Measurements from ENCODE around the gene ZSCAN31. TPM values are rescaled to one million over a fixed set of nuclear protein-coding genes. Genes with fewer than 3 reads are reported as not detected.

ZSCAN31 gene
- total RNA-seq, 1 experiment from 2014 or later, result 6.6 TPM

DNA sequence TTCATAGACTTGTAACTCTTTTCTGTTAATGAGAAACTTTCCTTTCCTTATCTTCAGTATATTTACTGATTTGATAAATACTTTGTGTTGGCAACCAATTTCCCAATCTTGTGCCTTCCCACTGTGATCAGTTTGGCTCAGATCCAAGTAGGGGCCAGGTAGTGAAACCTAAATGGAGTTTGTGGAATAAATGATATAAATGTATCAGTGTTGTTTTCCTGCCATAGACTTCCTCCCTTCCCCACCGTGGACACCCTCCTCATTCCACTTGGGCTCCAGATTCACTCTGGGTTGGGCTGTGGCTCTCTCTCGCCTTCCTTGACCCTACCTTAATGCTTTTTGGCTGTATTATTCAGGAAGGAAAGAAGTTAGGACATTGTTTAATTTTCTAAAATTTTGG, 15.1 kb upstream of the ZSCAN31 start (continued):
- TF ChIP-seq ZNF281 (CRISPR knock-in tag; IDR thresholded peaks at IDR 0.05), result no peak
- no peak for TF ChIP-seq TCF7 (CRISPR knock-in tag; IDR thresholded peaks at IDR 0.05; ENCODE audit: low read depth)
- TF ChIP-seq, protein P1, sequence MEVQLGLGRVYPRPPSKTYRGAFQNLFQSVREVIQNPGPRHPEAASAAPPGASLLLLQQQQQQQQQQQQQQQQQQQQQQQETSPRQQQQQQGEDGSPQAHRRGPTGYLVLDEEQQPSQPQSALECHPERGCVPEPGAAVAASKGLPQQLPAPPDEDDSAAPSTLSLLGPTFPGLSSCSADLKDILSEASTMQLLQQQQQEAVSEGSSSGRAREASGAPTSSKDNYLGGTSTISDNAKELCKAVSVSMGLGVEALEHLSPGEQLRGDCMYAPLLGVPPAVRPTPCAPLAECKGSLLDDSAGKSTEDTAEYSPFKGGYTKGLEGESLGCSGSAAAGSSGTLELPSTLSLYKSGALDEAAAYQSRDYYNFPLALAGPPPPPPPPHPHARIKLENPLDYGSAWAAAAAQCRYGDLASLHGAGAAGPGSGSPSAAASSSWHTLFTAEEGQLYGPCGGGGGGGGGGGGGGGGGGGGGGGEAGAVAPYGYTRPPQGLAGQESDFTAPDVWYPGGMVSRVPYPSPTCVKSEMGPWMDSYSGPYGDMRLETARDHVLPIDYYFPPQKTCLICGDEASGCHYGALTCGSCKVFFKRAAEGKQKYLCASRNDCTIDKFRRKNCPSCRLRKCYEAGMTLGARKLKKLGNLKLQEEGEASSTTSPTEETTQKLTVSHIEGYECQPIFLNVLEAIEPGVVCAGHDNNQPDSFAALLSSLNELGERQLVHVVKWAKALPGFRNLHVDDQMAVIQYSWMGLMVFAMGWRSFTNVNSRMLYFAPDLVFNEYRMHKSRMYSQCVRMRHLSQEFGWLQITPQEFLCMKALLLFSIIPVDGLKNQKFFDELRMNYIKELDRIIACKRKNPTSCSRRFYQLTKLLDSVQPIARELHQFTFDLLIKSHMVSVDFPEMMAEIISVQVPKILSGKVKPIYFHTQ (CRISPR knock-in tag; IDR thresholded peaks at IDR 0.05), result no peak
- TF ChIP-seq, protein P2, sequence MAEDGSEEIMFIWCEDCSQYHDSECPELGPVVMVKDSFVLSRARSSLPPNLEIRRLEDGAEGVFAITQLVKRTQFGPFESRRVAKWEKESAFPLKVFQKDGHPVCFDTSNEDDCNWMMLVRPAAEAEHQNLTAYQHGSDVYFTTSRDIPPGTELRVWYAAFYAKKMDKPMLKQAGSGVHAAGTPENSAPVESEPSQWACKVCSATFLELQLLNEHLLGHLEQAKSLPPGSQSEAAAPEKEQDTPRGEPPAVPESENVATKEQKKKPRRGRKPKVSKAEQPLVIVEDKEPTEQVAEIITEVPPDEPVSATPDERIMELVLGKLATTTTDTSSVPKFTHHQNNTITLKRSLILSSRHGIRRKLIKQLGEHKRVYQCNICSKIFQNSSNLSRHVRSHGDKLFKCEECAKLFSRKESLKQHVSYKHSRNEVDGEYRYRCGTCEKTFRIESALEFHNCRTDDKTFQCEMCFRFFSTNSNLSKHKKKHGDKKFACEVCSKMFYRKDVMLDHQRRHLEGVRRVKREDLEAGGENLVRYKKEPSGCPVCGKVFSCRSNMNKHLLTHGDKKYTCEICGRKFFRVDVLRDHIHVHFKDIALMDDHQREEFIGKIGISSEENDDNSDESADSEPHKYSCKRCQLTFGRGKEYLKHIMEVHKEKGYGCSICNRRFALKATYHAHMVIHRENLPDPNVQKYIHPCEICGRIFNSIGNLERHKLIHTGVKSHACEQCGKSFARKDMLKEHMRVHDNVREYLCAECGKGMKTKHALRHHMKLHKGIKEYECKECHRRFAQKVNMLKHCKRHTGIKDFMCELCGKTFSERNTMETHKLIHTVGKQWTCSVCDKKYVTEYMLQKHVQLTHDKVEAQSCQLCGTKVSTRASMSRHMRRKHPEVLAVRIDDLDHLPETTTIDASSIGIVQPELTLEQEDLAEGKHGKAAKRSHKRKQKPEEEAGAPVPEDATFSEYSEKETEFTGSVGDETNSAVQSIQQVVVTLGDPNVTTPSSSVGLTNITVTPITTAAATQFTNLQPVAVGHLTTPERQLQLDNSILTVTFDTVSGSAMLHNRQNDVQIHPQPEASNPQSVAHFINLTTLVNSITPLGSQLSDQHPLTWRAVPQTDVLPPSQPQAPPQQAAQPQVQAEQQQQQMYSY (CRISPR knock-in tag; IDR thresholded peaks at IDR 0.05), result no peak
- no peak for TF ChIP-seq FOXP1 (CRISPR knock-in tag; IDR thresholded peaks at IDR 0.05; ENCODE audit: borderline replicate concordance)
- TF ChIP-seq, protein P3, sequence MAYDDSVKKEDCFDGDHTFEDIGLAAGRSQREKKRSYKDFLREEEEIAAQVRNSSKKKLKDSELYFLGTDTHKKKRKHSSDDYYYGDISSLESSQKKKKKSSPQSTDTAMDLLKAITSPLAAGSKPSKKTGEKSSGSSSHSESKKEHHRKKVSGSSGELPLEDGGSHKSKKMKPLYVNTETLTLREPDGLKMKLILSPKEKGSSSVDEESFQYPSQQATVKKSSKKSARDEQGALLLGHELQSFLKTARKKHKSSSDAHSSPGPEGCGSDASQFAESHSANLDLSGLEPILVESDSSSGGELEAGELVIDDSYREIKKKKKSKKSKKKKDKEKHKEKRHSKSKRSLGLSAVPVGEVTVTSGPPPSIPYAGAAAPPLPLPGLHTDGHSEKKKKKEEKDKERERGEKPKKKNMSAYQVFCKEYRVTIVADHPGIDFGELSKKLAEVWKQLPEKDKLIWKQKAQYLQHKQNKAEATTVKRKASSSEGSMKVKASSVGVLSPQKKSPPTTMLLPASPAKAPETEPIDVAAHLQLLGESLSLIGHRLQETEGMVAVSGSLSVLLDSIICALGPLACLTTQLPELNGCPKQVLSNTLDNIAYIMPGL (CRISPR knock-in tag; IDR thresholded peaks at IDR 0.05), result no peak
- TF ChIP-seq FOXJ3 (CRISPR knock-in tag; IDR thresholded peaks at IDR 0.05; ENCODE audit: borderline replicate concordance), result no peak

DNA sequence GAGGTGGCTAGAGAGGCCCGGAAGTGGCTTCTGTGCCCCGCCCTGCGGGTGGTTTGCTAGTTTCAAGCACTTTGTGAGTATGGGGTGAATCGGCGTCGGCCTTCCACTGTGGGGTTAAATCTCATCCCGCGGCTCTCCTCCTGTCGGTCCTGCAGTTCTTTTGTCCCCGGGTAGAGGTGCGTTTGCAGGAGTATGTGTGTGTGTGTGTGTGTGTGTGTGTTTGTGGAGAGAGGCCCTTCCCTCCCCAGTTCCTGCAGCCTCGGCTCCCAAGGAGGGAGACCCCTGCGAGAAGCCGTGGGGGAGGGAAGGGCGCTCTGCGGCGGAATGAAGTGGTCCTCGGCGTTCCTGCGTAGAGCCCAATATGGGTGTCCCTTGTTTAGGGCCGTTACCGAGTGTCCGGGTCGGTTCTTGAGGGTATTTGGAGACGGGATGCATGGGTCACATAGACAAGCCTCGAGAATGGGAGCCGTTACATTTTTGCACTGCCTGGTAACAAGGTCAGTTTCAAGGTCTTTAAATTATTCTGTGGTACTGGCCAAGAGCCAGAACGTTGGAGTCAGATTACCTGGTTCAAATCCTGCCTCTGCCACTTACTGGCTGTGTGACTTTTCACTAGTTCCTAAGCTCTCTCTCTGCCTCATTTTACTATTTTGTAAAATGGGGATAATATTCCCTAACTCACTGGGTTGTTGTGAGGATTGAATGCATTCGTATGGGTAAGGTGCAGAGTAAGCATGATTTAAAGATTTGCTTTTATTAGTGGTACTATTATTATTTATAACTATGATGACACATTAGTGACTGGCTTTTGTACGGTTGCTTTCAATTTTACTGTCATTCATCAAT, 14.2 kb upstream of the ZSCAN31 start, which contains the start of gene ZKSCAN3:
ZKSCAN3 (plus strand) TSS at position 56 of the 846 bp plus-strand sequence. CDS start 9,640 bp downstream, outside the sequence.
- H3K27me3 Mint-ChIP-seq (ENCODE audit: low read depth), result peaks cover 18% of the 10 kb centered on the region
- peaks cover 4% of the 10 kb centered on the region; the same call in 1 of the 2 replicates for H3K9me3 Mint-ChIP-seq
- ChIA-PET CTCF (no interaction called here), POLR2A (interaction anchor here (1.0 to 1.2 kb wide), 3 partner anchors 14 to 83 kb away, joined by 3 to 8 read pairs (median 5); partner anchors contain the start of genes ZSCAN26 and ZSCAN31)
- DNase-seq (ENCODE audit: low spot score) (peak; percentile 85), ATAC-seq (peak; percentile 97)
- peak within 1 kb of the TSS; percentile 98 for H3K4me3 Mint-ChIP-seq
- peaks cover 14% of the 10 kb centered on the region for H3K4me1 Mint-ChIP-seq
- peaks cover 8% of the 10 kb centered on the region for H3K36me3 Mint-ChIP-seq
- 0 out of 2 replicates have a peak, but pooled peaks have one; percentile 38 for TF ChIP-seq ZNF232 (CRISPR knock-in tag; IDR thresholded peaks at IDR 0.05)
- no peak for TF ChIP-seq ZNF671 (CRISPR knock-in tag; IDR thresholded peaks at IDR 0.05)
- peak; percentile 48 for TF ChIP-seq FOXP1 (CRISPR knock-in tag; IDR thresholded peaks at IDR 0.05; ENCODE audit: borderline replicate concordance)
- peak; percentile 23; the same call in 1 of the 2 replicates for TF ChIP-seq TEAD1 (CRISPR knock-in tag; IDR thresholded peaks at IDR 0.05)
- 0 out of 2 replicates have a peak, but pooled peaks have one; percentile 19 for TF ChIP-seq PREB (CRISPR knock-in tag; IDR thresholded peaks at IDR 0.05; ENCODE audit: borderline replicate concordance)
- TF ChIP-seq NR1H2 (CRISPR knock-in tag; IDR thresholded peaks at IDR 0.05), result no peak
- peak; percentile 65 for TF ChIP-seq SP1 (CRISPR knock-in tag; conservative IDR thresholded peaks at IDR 0.05)
- peak; percentile 58 for TF ChIP-seq GABPB1 (CRISPR knock-in tag; IDR thresholded peaks at IDR 0.05)
- 0 out of 2 replicates have a peak, but pooled peaks have one; percentile 51 for TF ChIP-seq CREM (CRISPR knock-in tag; IDR thresholded peaks at IDR 0.05)
- peak; percentile 52; the same call in 1 of the 2 replicates for TF ChIP-seq ESRRA (CRISPR knock-in tag; IDR thresholded peaks at IDR 0.05; ENCODE audit: borderline replicate concordance)
- TF ChIP-seq, protein P4, sequence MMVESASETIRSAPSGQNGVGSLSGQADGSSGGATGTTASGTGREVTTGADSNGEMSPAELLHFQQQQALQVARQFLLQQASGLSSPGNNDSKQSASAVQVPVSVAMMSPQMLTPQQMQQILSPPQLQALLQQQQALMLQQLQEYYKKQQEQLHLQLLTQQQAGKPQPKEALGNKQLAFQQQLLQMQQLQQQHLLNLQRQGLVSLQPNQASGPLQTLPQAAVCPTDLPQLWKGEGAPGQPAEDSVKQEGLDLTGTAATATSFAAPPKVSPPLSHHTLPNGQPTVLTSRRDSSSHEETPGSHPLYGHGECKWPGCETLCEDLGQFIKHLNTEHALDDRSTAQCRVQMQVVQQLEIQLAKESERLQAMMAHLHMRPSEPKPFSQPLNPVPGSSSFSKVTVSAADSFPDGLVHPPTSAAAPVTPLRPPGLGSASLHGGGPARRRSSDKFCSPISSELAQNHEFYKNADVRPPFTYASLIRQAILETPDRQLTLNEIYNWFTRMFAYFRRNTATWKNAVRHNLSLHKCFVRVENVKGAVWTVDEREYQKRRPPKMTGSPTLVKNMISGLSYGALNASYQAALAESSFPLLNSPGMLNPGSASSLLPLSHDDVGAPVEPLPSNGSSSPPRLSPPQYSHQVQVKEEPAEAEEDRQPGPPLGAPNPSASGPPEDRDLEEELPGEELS (CRISPR knock-in tag; IDR thresholded peaks at IDR 0.05), result no peak
- peak; percentile 78; the same call in 1 of the 2 replicates for TF ChIP-seq KAT7 (CRISPR knock-in tag; IDR thresholded peaks at IDR 0.05; ENCODE audit: borderline replicate concordance)
- peak within 1 kb of the TSS; percentile 94 for H3K27ac Mint-ChIP-seq

All from WTC11 (cell line).